Measurements from ENCODE around the gene EPHA10.

- TF ChIP-seq POLR2A (IDR thresholded peaks at IDR 0.05; ENCODE audit: low read length) (no peak), GATA1 (IDR thresholded peaks at IDR 0.05; ENCODE audit: low read depth, low read length) (no peak)
Observed at GRCh38 chr1:37718181-37718900, 46.6 kb downstream of the EPHA10 start.

Measured in erythroblast (primary cell).